ENCODE measurements around the gene ECM2.

- no peak for TF ChIP-seq POLR2A (IDR thresholded peaks at IDR 0.05)
- TF ChIP-seq CTCF (IDR thresholded peaks at IDR 0.05): no peak
Measured at GRCh38 chr9:92507005-92507404, 28.8 kb downstream of the ECM2 start.

All from thyroid gland (tissue), 4 donors.